A673 (cell line): Measurements from ENCODE around the gene PPP6R2. TPM values are rescaled to one million over a fixed set of nuclear protein-coding genes. Genes with fewer than 3 reads are reported as not detected.

Source experiments
- BruUV-seq: library from RNA; stranded (reverse); fragments of 400-500 nt; replicated peaks from 2 replicates; lab custom pipeline; 2021; lab: Mats Ljungman, UMichigan
- CTCF ChIA-PET: fragments of 300-600 bp; sonication (Branson Sonifier 250); formaldehyde crosslinking; loops from one replicate; lab custom pipeline; 2022; ENCODE audit warnings: antibody characterized with exemption; lab: Charles Lee
- POLR2A ChIA-PET: fragments of 300-600 bp; sonication (Branson Sonifier 250); formaldehyde crosslinking; loops from one replicate; lab custom pipeline; 2022; ENCODE audit warnings: antibody characterized with exemption; ENCODE audit not compliant: low non-redundant PET; lab: Charles Lee
- DNase-seq: peaks from one replicate; pipeline ENCODE4 v3.0.0-alpha.2; 2015; ENCODE audit warnings: low spot score
- H3K27ac ChIP-seq: fragments of 200-600 bp; sonication (generic); 2 replicates; pipeline ENCODE4 v1.5.1; 2016; ENCODE audit warnings: mixed run types, low read depth, mild to moderate bottlenecking, mixed read lengths, antibody characterized with exemption, low read length; ENCODE audit not compliant: poor library complexity, severe bottlenecking
- H3K27me3 ChIP-seq: fragments of 200-600 bp; sonication (generic); replicated peaks from 2 replicates; pipeline ENCODE4 v1.6.1; 2017; ENCODE audit warnings: mixed run types, low read depth, mild to moderate bottlenecking, mixed read lengths, antibody characterized with exemption, low read length; ENCODE audit not compliant: insufficient read depth, poor library complexity
- H3K36me3 ChIP-seq: fragments of 200-600 bp; sonication (generic); 2 replicates; pipeline ENCODE4 v1.6.1; 2016; ENCODE audit warnings: mixed run types, mild to moderate bottlenecking, mixed read lengths, antibody characterized with exemption, low read length; ENCODE audit not compliant: insufficient read depth, poor library complexity, severe bottlenecking
- H3K4me1 ChIP-seq: fragments of 200-600 bp; sonication (generic); 2 replicates; pipeline ENCODE4 v1.6.1; 2017; ENCODE audit warnings: mixed run types, mild to moderate bottlenecking, mixed read lengths, antibody characterized with exemption, low read length; ENCODE audit not compliant: insufficient read depth, poor library complexity, severe bottlenecking
- H3K4me3 ChIP-seq: fragments of 200-600 bp; sonication (generic); 2 replicates; pipeline ENCODE4 v1.5.1; 2016; ENCODE audit warnings: low read depth, mixed run types, mild to moderate bottlenecking, mixed read lengths, low read length; ENCODE audit not compliant: poor library complexity, severe bottlenecking
- H3K9me3 ChIP-seq: fragments of 200-600 bp; sonication (generic); 2 replicates; pipeline ENCODE4 v1.6.1; 2016; ENCODE audit warnings: mixed run types, low read depth, mild to moderate bottlenecking, mixed read lengths, antibody characterized with exemption, low read length; ENCODE audit not compliant: poor library complexity, severe bottlenecking
- CTCF ChIP-seq: fragments of 300-800, 200-600 bp; sonication (generic); conservative IDR thresholded peaks from 2 replicates; pipeline ENCODE4 v1.5.1; 2017; ENCODE audit warnings: low read depth, mild to moderate bottlenecking, antibody characterized with exemption, low read length, moderate library complexity, mixed read lengths
- EZH2 ChIP-seq: fragments of 200-600 bp; sonication (generic); IDR thresholded peaks from 2 replicates; pipeline ENCODE4 v1.6.1; 2017; ENCODE audit warnings: borderline replicate concordance, low read depth, mild to moderate bottlenecking, mixed read lengths, antibody characterized with exemption, low read length; ENCODE audit not compliant: poor library complexity, severe bottlenecking
- intact Hi-C: fragments of 100-400 bp; cut with micrococcal nuclease; formaldehyde crosslinking; loops from one replicate; pipeline ENCODE4 v1.10.0; 2022; ENCODE audit not compliant: unreplicated experiment
- total RNA-seq: library from RNA; stranded (reverse); gene quantifications from 2 replicates; pipeline ENCODE4 v1.2.3, GENCODE V29; 2021

The PPP6R2 gene
- total RNA-seq, 1 experiment from 2014 or later = 64.6 TPM

- Histone ChIP-seq H3K27me3 (no peaks in the 10 kb centered on the region), H3K36me3 (peaks cover 28% of the 10 kb centered on the region), H3K4me3 (no peak overlapping the region), H3K9me3 (no peaks in the 10 kb centered on the region), H3K4me1 (no peaks in the 10 kb centered on the region), H3K27ac (no peak overlapping the region)
- ChIA-PET POLR2A (interaction anchor here (0.7 kb wide), 1 partner anchor 75 kb away, joined by 9 read pairs; no protein-coding TSS in a partner anchor), CTCF (interaction anchor here (0.6 kb wide), 1 partner anchor 48 kb away, joined by 7 read pairs; no protein-coding TSS in a partner anchor)
- intact Hi-C loops = no loop called here
- no peak for DNase-seq
- no TSS peak for BruUV-seq
- TF ChIP-seq CTCF (no peak), EZH2 (no peak)
Measured at GRCh38 chr22:50452649-50453048, 109.5 kb downstream of the PPP6R2 start.

GRCh38 chr22:50454556-50455075 is 111.5 kb downstream of the PPP6R2 start:
- POLR2A ChIA-PET = no interaction called here
- Histone ChIP-seq H3K9me3 (no peaks in the 10 kb centered on the region), H3K4me1 (no peaks in the 10 kb centered on the region), H3K27me3 (no peaks in the 10 kb centered on the region), H3K36me3 (peaks cover 27% of the 10 kb centered on the region), H3K4me3 (no peak overlapping the region), H3K27ac (no peak overlapping the region)
- no TSS peak for BruUV-seq
- no peak for TF ChIP-seq EZH2
- no peak for TF ChIP-seq CTCF
- DNase-seq = no peak
- CTCF ChIA-PET = no interaction called here
- intact Hi-C loops = no loop called here

GRCh38 chr22:50455201-50455600 is 112.1 kb downstream of the PPP6R2 start:
- H3K27me3 ChIP-seq = no peaks in the 10 kb centered on the region
- H3K27ac ChIP-seq = no peak overlapping the region
- no peak for DNase-seq
- H3K36me3 ChIP-seq = peaks cover 29% of the 10 kb centered on the region
- ChIA-PET CTCF (no interaction called here), POLR2A (no interaction called here)
- TF ChIP-seq EZH2 = no peak
- no peak for TF ChIP-seq CTCF
- H3K4me3 ChIP-seq = no peak overlapping the region
- H3K9me3 ChIP-seq = no peaks in the 10 kb centered on the region
- no peaks in the 10 kb centered on the region for H3K4me1 ChIP-seq
- intact Hi-C loops = no loop called here
- BruUV-seq = no TSS peak
